NCI-H446 (cell line): ENCODE measurements around the gene TEX22.

Source experiments
- DNase-seq, 2 experiments: peaks; one replicate each; lab custom pipeline; 2025; lab: John Stamatoyannopoulos, UW

Gene TEX22

GRCh38 chr14:105439710-105440553, 41.6 kb downstream of the TEX22 start:
- peak; percentile 52 to 91 for DNase-seq

- DNase-seq: no peak
Measured at GRCh38 chr14:105440554-105440900, 42.2 kb downstream of the TEX22 start.

- DNase-seq: no peak
Measured at GRCh38 chr14:105440992-105441391, 42.7 kb downstream of the TEX22 start.

DNA sequence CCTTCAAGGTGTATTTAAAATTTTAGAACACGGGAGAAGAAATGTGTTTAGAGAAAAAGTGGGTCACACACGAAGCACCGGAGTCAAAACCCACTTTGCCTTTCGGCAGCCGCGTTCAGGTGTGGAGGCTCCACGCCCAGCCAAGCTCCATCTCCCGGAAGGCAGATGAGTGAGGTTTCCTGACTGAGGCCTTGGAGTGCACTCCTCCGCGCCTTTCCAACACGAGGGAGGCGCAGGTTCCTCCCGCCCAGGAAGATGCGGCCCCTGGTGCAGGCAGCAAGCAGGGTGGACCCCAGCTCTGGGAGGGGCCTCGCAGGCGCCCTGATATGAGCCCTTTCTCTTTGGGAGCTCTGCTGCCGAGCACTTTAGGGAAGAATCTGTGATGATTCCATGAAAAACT, 43.8 kb downstream of the TEX22 start:
- no peak for DNase-seq

DNA sequence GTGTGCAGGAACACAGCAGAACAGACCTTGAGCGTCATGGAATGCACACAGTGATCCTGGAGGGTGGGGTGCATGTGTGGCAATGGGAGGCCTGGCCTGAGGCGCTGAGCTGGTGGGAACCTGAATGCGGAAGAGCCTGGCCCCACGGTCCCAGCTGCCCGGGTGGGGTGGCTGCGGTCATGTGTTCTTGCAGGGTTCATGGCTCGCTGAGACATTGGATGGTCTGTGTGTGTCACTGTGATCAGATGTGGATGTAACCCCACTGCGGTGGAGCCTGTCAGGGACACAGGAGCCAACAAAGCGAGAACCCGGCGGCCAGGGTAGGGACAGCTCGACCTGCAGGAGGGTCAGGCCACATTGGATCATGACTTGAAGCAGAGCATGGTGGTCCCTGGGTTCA, 44.5 kb downstream of the TEX22 start:
- no peak for DNase-seq

GRCh38 chr14:105444859-105445258, 46.5 kb downstream of the TEX22 start:
- DNase-seq: no peak

GRCh38 chr14:105445290-105445689, 47.0 kb downstream of the TEX22 start:
- DNase-seq: no peak

DNA sequence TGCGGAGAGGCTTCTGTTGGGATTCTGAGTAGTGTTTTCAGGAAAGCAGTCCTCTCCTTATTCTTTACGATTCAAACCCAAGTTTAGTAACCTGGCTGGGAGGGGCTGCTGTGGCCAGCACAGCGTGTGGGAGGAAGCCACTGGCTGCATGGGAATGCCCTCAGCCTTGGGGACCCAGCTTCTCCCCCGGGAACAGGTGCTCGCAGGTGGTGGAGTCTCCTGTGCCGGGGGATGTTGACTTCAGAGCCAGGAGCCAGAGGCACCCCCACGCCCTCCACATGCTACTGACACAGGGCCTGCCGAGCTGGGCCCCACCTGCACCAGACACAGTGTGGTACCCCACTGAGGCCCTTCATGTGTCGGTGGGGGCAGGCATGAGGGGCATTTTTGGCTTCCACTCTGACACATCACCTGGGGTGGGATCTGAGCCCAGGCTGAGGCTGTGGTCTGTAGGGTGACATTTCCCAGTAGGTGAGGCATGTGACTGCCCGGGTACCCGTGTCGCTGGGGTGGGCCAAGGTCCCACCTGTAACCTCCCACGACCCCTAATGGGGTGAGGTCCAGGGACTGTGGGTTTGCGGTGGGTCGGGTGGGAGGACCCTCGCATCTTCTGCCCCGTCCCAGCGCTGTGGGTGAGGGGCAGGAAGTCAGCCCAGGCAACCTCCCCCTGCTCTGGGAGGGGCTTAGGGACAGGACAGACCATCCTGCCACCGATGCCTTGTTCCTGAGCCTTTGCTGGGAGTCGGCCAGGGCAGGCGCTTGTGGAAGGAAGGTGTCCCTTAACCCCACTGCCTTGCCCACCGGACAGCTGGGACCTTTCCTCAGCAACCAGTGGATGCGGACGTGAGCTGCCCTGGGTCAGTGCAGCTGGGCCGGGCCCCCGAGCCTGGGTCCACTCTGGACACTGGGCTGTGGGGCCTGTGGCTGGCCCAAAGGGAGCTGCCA, 47.8 kb downstream of the TEX22 start:
- DNase-seq: no peak

DNA sequence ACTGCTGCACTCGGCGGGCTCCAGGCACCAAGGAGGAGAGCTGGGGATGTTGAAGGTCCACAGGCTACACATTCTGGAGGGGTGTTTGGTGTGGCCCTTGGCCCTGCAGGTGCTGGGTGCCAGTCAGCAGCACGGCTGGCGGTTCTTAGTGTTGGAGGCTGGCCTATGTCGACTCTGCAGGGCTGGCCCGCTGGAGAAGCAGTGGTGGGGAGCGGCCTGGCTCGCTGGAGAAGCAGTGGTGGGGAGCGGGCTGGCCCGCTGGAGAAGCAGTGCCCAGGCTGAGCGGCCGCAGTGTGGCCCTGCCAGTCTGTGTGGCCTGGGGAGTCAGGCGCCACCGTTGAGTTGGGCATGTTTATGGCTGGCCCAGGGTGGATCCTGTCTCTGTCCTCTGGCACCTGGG, 48.6 kb downstream of the TEX22 start:
- DNase-seq: no peak

DNA sequence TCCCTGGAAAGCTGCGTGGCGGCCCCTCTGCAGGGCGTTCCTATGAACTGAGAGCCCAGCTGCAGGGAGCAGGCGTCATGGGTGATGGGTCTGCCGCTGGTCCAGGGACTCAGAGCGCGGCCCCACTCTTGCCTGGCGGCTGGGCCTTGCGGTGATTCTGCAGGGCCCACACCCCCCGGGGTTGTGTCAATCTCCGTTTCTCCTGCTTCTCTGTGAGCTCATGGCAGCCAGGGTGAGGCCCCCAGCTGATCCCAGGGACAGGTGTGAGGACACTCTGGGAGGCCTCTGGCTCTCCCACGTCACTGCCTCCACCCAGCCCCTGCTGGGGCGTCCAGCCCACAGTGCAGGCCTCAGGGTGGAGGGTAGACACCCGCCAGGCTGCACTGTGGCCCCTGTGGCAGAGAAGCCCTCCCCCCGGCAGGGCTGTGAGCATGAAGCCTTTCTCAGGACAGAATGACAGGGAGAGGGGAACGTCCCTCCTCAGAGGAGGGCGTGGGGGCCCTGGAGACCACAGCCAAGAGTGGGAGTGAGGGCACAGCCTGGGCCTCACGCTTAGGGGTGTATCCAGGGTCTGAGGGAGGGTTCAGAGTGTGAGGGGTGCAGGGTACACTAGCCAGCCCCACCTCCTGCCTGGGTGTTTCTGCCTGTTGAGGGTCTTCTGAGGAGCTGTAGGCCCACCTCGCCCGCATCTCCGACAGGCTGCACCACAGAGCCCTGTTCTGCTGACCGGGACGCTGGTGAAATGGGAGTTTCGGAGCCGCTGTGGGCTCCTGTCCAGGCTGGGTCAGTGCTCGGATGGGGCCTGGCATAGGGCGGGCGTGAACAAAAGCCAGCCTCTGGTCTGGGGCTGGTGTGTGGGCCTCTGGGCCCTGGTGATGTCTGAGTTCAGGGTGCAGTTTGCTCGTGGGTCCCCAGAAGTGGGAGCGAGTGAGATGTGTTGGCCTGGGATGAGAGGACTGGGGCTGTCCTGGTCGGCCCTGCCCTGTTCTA, 49.6 kb downstream of the TEX22 start:
- no peak for DNase-seq

- peak in 1 of 2 experiments; percentile 62 for DNase-seq
Measured at GRCh38 chr14:105448706-105449111, 50.4 kb downstream of the TEX22 start.

DNA sequence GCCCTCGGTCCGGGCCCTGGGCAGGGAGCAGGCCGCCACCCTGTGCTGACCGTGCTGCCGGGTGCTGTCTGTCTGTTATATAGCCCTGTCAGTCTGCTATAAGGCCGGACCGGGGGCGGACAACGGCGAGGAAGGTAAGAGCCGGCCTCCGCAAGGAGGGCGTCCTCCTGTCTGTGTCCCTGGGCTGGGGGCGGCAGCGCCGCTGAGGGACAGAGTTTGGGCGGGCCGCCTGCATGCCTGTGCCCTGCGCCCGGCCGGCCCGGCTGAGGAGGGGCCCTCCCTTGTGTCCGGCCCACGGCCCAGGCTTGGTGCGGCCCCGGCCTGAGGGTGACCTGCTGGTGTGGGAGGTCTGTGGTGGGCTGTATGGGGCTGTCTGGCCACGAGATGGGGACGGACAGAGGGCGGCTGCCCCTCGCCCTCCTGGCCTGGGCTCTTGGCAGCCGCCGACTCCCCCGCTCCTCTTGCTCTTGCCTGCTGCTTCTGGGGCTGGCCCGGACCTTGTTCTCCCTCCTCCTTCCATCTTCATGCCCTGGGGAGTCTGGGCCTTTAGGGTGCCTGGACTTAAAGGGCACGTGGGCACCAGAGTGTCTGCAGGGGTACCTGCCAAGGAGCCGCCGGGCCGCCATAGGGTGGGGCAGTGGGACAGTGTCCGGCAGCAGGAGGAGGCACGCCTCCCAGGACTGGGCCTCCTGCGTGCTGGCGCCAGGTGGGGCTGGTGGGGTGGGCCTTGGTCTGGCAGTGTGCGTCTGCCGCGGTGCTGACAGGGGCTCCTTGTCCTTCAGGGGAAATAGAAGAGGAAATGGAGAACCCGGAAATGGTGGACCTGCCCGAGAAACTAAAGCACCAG, 51.2 kb downstream of the TEX22 start:
- no peak for DNase-seq

DNA sequence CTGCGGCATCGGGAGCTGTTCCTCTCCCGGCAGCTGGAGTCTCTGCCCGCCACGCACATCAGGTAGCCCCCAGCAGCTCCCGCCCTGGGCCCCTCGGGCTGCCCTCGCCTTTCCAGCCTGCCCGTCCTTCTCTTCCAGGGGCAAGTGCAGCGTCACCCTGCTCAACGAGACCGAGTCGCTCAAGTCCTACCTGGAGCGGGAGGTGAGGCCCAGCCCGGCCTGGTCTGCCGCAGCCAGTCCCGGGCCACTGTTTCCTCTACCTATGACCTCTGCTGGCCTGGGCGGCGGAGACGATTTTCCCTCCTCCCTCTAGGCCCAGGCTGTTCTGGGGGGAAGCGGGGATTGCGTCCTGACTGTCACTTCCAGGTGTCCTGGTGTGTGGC, 51.8 kb downstream of the TEX22 start:
- DNase-seq: no peak

DNA sequence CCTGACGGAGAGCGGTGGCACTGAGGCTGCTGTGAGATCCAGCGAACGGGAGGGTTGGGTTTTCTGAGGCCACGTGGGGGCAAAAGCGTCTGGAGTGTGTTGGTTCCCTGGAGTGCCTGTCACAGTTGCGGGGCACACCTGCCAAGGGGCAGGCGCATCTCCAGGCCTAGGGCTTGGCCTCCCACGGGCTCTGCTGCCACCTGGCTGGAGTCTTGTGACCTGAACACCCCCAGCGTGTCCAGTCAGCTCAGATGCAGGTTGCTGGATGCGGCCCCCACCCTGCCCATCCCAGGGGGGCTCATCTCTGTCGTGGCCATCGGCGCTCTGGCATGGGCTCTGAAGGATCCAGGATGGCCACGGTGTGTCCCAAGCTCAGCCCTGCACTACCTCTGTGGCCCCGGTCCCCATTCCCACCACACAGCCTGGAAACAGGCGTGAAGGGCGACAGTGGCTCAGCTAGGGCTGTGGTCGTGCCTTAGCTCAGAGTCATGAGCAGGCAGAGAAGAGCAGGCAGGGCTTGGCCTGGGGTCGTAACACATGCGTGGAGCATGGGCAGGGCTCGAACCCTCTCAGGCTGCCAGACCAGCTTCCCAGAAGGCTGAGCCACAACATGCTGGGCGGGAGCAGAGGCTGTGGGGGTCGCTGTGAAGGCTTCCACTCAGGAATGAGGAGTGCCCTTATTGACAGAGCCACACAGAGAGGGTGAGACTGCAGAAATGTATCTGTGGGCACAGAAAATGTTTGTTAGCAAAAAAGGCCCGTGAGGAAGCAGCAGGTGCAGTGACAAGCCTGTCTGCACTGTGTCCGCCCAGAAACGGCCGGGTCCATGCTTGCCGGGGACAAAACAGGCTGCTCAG, 52.8 kb downstream of the TEX22 start:
- DNase-seq: no peak

GRCh38 chr14:105452963-105453362, 54.6 kb downstream of the TEX22 start:
- DNase-seq: no peak

DNA sequence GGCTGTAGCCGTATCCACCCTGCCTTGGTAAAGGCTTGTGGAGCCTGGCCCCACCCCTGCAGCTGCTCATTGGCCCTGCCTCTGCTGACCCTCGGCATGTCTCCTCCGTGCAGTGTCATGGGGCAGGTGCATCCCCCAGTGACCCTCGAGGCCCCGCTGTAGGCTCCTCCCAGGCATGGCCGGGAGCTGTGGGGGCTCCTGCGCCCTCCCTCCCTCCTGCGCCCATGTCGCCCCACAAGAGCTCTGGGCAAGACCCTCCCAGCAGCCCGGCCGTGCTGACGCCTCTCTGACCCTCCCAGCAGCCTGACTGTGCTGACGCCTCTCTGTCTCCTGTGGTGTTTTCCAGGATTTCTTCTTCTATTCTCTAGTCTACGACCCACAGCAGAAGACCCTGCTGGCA, 55.5 kb downstream of the TEX22 start:
- DNase-seq: no peak

DNA sequence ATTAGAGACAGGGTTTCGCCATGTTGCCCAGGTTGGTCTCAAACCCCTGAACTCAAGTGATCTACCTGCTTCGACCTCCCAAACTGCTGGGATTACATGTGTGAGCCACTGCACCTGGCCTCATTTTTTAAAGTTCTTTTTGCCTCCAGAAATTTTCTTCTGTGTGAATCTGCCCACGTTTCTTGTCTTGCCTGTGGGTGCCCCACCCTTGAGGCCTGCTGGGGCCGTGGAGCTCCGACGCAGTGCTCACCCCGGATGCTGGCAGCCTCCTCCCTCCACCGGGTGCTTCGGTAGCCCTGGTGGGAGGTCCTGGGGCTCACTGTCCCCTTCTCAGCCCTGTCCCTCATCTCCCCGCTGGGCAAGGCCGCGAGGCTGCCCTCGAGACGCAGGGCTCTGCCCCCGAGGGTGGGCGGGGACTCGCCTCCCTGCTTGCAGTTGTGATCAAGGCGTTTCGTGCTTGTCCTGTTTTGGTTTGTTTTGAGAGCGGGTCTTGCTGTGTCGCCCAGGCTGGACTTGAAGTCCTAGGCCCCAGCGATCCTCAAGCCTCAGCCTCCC, 56.8 kb downstream of the TEX22 start:
- DNase-seq: no peak

- no peak for DNase-seq
Measured at GRCh38 chr14:105455766-105456660, 57.7 kb downstream of the TEX22 start.
